ENCODE measurements around the gene TFCP2L1.
A peak's percentile ranks its signal among the peaks of the same experiment; 100 is the strongest.

The TFCP2L1 gene

DNA sequence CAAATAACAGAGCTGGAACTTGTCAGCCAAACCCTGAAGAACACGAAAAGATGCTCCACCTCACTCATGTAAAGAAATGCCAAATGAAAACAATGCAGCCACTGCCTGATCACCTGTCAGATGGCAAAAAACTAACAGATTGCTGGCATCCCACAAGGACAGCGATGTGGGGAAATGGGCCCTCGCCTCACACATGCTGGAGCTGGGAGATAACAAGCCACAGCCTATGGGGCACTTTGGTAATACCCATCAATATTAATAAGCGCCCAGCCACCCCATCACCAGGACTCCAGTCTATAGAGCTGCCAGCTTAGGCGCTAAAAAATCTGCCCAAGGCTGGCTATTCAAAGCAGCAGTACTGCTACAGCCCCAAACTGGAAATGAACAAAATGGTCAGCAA is 27.0 kb downstream of the TFCP2L1 start (continued):
- TF ChIP-seq BCL11B (tag by site-specific recombination; IDR thresholded peaks at IDR 0.05; ENCODE audit: low read depth) (no peak), ZIC2 (tag by site-specific recombination; IDR thresholded peaks at IDR 0.05) (no peak), ZNF639 (tag by site-specific recombination; IDR thresholded peaks at IDR 0.05) (no peak), ZNF843 (tag by site-specific recombination; IDR thresholded peaks at IDR 0.05) (no peak), GLI4 (tag by site-specific recombination; IDR thresholded peaks at IDR 0.05) (no peak), HOXA7 (CRISPR knock-in tag; IDR thresholded peaks at IDR 0.05; ENCODE audit: borderline replicate concordance) (no peak), OSR2 (tag by site-specific recombination; IDR thresholded peaks at IDR 0.05) (no peak), ZNF19 (tag by site-specific recombination; IDR thresholded peaks at IDR 0.05; ENCODE audit: low read depth) (no peak), ZBTB26 (tag by site-specific recombination; optimal IDR thresholded peaks at IDR 0.05) (no peak), ZNF658 (tag by site-specific recombination; IDR thresholded peaks at IDR 0.05) (no peak)
- TF ChIP-seq, protein P1, sequence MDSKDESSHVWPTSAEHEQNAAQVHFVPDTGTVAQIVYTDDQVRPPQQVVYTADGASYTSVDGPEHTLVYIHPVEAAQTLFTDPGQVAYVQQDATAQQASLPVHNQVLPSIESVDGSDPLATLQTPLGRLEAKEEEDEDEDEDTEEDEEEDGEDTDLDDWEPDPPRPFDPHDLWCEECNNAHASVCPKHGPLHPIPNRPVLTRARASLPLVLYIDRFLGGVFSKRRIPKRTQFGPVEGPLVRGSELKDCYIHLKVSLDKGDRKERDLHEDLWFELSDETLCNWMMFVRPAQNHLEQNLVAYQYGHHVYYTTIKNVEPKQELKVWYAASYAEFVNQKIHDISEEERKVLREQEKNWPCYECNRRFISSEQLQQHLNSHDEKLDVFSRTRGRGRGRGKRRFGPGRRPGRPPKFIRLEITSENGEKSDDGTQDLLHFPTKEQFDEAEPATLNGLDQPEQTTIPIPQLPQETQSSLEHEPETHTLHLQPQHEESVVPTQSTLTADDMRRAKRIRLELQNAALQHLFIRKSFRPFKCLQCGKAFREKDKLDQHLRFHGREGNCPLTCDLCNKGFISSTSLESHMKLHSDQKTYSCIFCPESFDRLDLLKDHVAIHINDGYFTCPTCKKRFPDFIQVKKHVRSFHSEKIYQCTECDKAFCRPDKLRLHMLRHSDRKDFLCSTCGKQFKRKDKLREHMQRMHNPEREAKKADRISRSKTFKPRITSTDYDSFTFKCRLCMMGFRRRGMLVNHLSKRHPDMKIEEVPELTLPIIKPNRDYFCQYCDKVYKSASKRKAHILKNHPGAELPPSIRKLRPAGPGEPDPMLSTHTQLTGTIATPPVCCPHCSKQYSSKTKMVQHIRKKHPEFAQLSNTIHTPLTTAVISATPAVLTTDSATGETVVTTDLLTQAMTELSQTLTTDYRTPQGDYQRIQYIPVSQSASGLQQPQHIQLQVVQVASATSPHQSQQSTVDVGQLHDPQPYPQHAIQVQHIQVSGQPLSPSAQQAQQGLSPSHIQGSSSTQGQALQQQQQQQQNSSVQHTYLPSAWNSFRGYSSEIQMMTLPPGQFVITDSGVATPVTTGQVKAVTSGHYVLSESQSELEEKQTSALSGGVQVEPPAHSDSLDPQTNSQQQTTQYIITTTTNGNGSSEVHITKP (tag by site-specific recombination; IDR thresholded peaks at IDR 0.05): no peak

- POLR2A ChIA-PET: no interaction called here
Observed at GRCh38 chr2:121257480-121257840, 27.5 kb downstream of the TFCP2L1 start.

DNA sequence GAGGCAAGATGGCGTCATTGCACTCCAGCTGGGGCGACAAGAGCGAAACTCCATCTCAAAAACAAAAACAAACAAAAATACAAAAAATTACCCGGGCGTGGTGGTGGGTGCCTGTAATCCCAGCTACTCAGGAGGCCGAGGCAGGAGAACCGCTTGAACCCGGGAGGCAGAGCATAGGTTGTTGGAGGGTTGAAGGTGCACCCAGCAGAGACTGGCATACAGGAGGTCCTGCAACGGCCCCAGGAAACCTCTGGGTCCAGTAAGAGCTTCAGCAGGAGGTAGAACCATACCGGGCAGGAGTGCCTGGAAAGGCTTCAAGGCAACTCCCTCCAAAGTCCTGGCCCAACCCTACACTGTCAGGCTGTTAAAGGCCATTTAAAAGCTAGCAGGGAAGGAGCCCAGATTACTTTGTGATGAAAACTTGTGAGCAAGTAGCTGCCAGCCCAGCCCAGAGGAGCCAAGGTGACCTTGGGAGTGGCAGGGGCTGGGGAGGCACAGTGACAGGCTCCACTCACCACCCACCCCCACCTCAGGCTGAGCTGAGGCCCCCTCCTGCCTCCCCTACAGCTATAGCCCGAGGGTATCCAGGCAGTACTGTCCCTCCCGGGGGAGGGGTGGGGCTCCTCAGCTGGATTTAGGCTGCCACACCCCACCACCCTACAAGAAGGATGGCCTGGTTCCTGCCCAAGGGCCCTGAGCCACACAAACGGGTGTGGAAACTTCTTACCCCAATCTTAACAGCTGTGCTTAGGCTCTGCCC is 28.1 kb downstream of the TFCP2L1 start:
- H3K36me3 ChIP-seq (ENCODE audit: control insufficient read depth in 2 of 2, insufficient read depth in 1 of 2, low read length in 2 of 2): no peaks in the 10 kb centered on the region
- ChIA-PET CTCF (no interaction called here), POLR2A (no interaction called here)
- H3K4me1 ChIP-seq (ENCODE audit: control insufficient read depth, insufficient read depth, low read length): peaks cover 10% of the 10 kb centered on the region
- TF ChIP-seq ZNF596 (tag by site-specific recombination; IDR thresholded peaks at IDR 0.05) (no peak), KLF1 (tag by site-specific recombination; IDR thresholded peaks at IDR 0.05) (peak; percentile 84), ZNF48 (tag by site-specific recombination; IDR thresholded peaks at IDR 0.05) (no peak), ZNF560 (tag by site-specific recombination; IDR thresholded peaks at IDR 0.05; ENCODE audit: borderline replicate concordance) (no peak), ZNF623 (tag by site-specific recombination; IDR thresholded peaks at IDR 0.05) (no peak), ZIC2 (tag by site-specific recombination; IDR thresholded peaks at IDR 0.05) (peak; percentile 71), ZNF174 (tag by site-specific recombination; IDR thresholded peaks at IDR 0.05) (no peak), KLF17 (tag by site-specific recombination; IDR thresholded peaks at IDR 0.05) (peak; percentile 53; the same call in 1 of the 2 replicates)
- TF ChIP-seq, protein P2, sequence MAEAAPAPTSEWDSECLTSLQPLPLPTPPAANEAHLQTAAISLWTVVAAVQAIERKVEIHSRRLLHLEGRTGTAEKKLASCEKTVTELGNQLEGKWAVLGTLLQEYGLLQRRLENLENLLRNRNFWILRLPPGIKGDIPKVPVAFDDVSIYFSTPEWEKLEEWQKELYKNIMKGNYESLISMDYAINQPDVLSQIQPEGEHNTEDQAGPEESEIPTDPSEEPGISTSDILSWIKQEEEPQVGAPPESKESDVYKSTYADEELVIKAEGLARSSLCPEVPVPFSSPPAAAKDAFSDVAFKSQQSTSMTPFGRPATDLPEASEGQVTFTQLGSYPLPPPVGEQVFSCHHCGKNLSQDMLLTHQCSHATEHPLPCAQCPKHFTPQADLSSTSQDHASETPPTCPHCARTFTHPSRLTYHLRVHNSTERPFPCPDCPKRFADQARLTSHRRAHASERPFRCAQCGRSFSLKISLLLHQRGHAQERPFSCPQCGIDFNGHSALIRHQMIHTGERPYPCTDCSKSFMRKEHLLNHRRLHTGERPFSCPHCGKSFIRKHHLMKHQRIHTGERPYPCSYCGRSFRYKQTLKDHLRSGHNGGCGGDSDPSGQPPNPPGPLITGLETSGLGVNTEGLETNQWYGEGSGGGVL (tag by site-specific recombination; IDR thresholded peaks at IDR 0.05): 0 out of 2 replicates have a peak, but pooled peaks have one; percentile 17
- no peak overlapping the region for H3K27ac ChIP-seq (ENCODE audit: extremely low read depth, low read depth, low read length)
- H3K9me3 ChIP-seq (ENCODE audit: control insufficient read depth, insufficient read depth, low read depth, low read length): no peaks in the 10 kb centered on the region
- H3K4me3 ChIP-seq (ENCODE audit: low read depth, low read length): no peak overlapping the region

More at GRCh38 chr2:121257480-121257840, 27.5 kb downstream of the TFCP2L1 start:
- H3K36me3 ChIP-seq (ENCODE audit: control insufficient read depth in 2 of 2, insufficient read depth in 1 of 2, low read length in 2 of 2): no peaks in the 10 kb centered on the region
- H3K9me3 ChIP-seq (ENCODE audit: control insufficient read depth, insufficient read depth, low read depth, low read length): no peaks in the 10 kb centered on the region
- CTCF ChIA-PET: no interaction called here
- H3K27ac ChIP-seq (ENCODE audit: extremely low read depth, low read depth, low read length): no peak overlapping the region
- H3K4me3 ChIP-seq (ENCODE audit: low read depth, low read length): no peak overlapping the region
- TF ChIP-seq, protein P3, sequence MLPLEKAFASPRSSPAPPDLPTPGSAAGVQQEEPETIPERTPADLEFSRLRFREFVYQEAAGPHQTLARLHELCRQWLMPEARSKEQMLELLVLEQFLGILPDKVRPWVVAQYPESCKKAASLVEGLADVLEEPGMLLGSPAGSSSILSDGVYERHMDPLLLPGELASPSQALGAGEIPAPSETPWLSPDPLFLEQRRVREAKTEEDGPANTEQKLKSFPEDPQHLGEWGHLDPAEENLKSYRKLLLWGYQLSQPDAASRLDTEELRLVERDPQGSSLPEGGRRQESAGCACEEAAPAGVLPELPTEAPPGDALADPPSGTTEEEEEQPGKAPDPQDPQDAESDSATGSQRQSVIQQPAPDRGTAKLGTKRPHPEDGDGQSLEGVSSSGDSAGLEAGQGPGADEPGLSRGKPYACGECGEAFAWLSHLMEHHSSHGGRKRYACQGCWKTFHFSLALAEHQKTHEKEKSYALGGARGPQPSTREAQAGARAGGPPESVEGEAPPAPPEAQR (tag by site-specific recombination; IDR thresholded peaks at IDR 0.05): no peak
- TF ChIP-seq ZFHX2 (tag by site-specific recombination; conservative IDR thresholded peaks at IDR 0.05) (peak; percentile 85), EGR2 (tag by site-specific recombination; IDR thresholded peaks at IDR 0.05; ENCODE audit: low read depth) (peak; percentile 89)
- H3K4me1 ChIP-seq (ENCODE audit: control insufficient read depth, insufficient read depth, low read length): peaks cover 10% of the 10 kb centered on the region
